Endothelial cell of umbilical vein (primary cell): ENCODE measurements around the gene PDSS2. TPM values are rescaled to one million over a fixed set of nuclear protein-coding genes. Genes with fewer than 3 reads are reported as not detected.

Source experiments
- BruUV-seq: library from RNA; stranded (reverse); fragments of 400-500 nt; replicated peaks from 2 replicates; lab custom pipeline; 2021; lab: Mats Ljungman, UMichigan
- CTCF ChIA-PET: fragments of 300-600, 350-600 bp; sonication (Branson Sonifier 250); formaldehyde crosslinking; loops from one replicate; lab custom pipeline; 2021; ENCODE audit warnings: antibody characterized with exemption, inconsistent platforms; lab: Charles Lee
- POLR2A ChIA-PET: fragments of 300-600, 350-600 bp; sonication (Branson Sonifier 250); formaldehyde crosslinking; loops from one replicate; lab custom pipeline; 2021; ENCODE audit warnings: antibody characterized with exemption, inconsistent platforms; lab: Charles Lee
- DNase-seq: peaks from one replicate; pipeline ENCODE4 v3.0.0-alpha.2; 2011; ENCODE audit warnings: low read depth, low spot score
- FAIRE-seq: peaks from 2 replicates; lab custom pipeline; 2011; peaks lifted over from hg19 to GRCh38; lab: Jason Lieb, UNC
- H2AFZ ChIP-seq: 2 replicates; pipeline ENCODE4 v1.6.0; 2012; ENCODE audit warnings: low read depth, low read length, control low read depth, inconsistent platforms
- H3K27ac ChIP-seq: 2 replicates; pipeline ENCODE4 v1.5.1; 2011; ENCODE audit warnings: low read depth, mild to moderate bottlenecking, control low read depth, low read length, moderate library complexity; ENCODE audit not compliant: insufficient read depth
- H3K27me3 ChIP-seq, 2 experiments: 2 replicates each; pipeline versions ENCODE4 v1.6.0 to v1.6.1; 2011; ENCODE audit warnings: low read length in 2 of 2, mixed read lengths in 1 of 2; ENCODE audit not compliant: control insufficient read depth in 2 of 2, insufficient read depth in 2 of 2
- H3K36me3 ChIP-seq, 2 experiments: 2 replicates in 1 of 2; 3 replicates in 1 of 2; pipeline ENCODE4 v1.5.1; 2011; ENCODE audit warnings: low read length in 2 of 2, mild to moderate bottlenecking in 1 of 2, moderate library complexity in 1 of 2; ENCODE audit not compliant: control insufficient read depth in 2 of 2, insufficient read depth in 2 of 2; ENCODE audit errors: extremely low read depth in 1 of 2
- H3K4me1 ChIP-seq: 3 replicates; pipeline ENCODE4 v1.5.1; 2011; ENCODE audit warnings: mild to moderate bottlenecking, low read length; ENCODE audit not compliant: control insufficient read depth, insufficient read depth; ENCODE audit errors: extremely low read depth
- H3K4me2 ChIP-seq: 2 replicates; pipeline ENCODE4 v1.6.1; 2011; ENCODE audit warnings: low read length, control low read depth, mixed read lengths; ENCODE audit not compliant: insufficient read depth
- H3K4me3 ChIP-seq, 3 experiments: fragments of 200-600 bp in 1 of 3; sonication (generic), shearing (Covaris generic) in 1 of 3; replicated peaks in 1 of 3; 2 replicates each; pipeline ENCODE4 v1.5.1; 2011 to 2016; ENCODE audit warnings: control low read depth in 3 of 3, low read length in 3 of 3, mild to moderate bottlenecking in 2 of 3, inconsistent platforms in 1 of 3, low read depth in 1 of 3, moderate library complexity in 1 of 3; ENCODE audit not compliant: insufficient read depth in 1 of 3
- H3K79me2 ChIP-seq: 2 replicates; pipeline ENCODE4 v1.6.0; 2012; ENCODE audit warnings: low read length, inconsistent platforms; ENCODE audit not compliant: control insufficient read depth, insufficient read depth
- H3K9ac ChIP-seq: replicated peaks from 2 replicates; pipeline ENCODE3; 2011; ENCODE audit warnings: low read length, control low read depth; ENCODE audit not compliant: insufficient read depth; ENCODE audit errors: extremely low read depth
- H3K9me1 ChIP-seq: replicated peaks from 3 replicates; pipeline ENCODE4 v1.6.0; 2011; ENCODE audit warnings: mild to moderate bottlenecking, low read length; ENCODE audit not compliant: control insufficient read depth, insufficient read depth; ENCODE audit errors: extremely low read depth
- H3K9me3 ChIP-seq: replicated peaks from 2 replicates; pipeline ENCODE4 v1.5.1; 2012; ENCODE audit warnings: low read length, inconsistent platforms; ENCODE audit not compliant: control insufficient read depth, insufficient read depth
- H4K20me1 ChIP-seq: replicated peaks from 2 replicates; pipeline ENCODE3; 2011; ENCODE audit warnings: mild to moderate bottlenecking, low read length; ENCODE audit not compliant: control insufficient read depth, insufficient read depth; ENCODE audit errors: extremely low read depth
- CTCF ChIP-seq, 2 donors: IDR thresholded peaks; 1 replicate in 1 of 2; 2 replicates in 1 of 2; pipeline ENCODE4 v1.5.1; 2011; ENCODE audit warnings: low read length in 2 of 2, mild to moderate bottlenecking in 2 of 2, moderate library complexity in 2 of 2, control low read depth in 1 of 2, inconsistent platforms in 1 of 2, low read depth in 1 of 2; ENCODE audit not compliant: insufficient read depth in 1 of 2; ENCODE audit errors: extremely low read depth in 1 of 2
- EZH2 ChIP-seq: IDR thresholded peaks from 2 replicates; pipeline ENCODE4 v1.6.1; 2012; ENCODE audit warnings: borderline replicate concordance, low read depth, mild to moderate bottlenecking, moderate library complexity, low read length, inconsistent platforms; ENCODE audit not compliant: severe bottlenecking
- FOS ChIP-seq: IDR thresholded peaks from 2 replicates; pipeline ENCODE4 v1.6.1; 2011; ENCODE audit warnings: mild to moderate bottlenecking, low read length, moderate library complexity, borderline replicate concordance; ENCODE audit not compliant: insufficient read depth
- GATA2 ChIP-seq: IDR thresholded peaks from 2 replicates; pipeline ENCODE4 v1.7.0; 2011; ENCODE audit warnings: low read depth, mild to moderate bottlenecking, moderate library complexity, mixed read lengths, low read length; ENCODE audit not compliant: insufficient read length, insufficient read depth
- JUN ChIP-seq: IDR thresholded peaks from 2 replicates; pipeline ENCODE4 v1.6.1; 2011; ENCODE audit warnings: borderline replicate concordance, low read depth; ENCODE audit not compliant: insufficient read length, insufficient read depth
- MAX ChIP-seq: IDR thresholded peaks from 2 replicates; pipeline ENCODE4 v1.6.1; 2011; ENCODE audit not compliant: insufficient read depth, insufficient read length
- MYC ChIP-seq: IDR thresholded peaks from one replicate; pipeline ENCODE4 v1.6.1; 2011; ENCODE audit warnings: mild to moderate bottlenecking, low read depth, low read length
- POLR2A ChIP-seq: IDR thresholded peaks from 2 replicates; pipeline ENCODE4 v1.6.1; 2012; ENCODE audit warnings: low read depth, mild to moderate bottlenecking, control low read depth, low read length
- POLR2AphosphoS5 ChIP-seq: IDR thresholded peaks from 2 replicates; pipeline ENCODE4 v1.6.1; 2012; ENCODE audit warnings: low read depth, mild to moderate bottlenecking, control low read depth, low read length, moderate library complexity; ENCODE audit not compliant: insufficient read depth
- dilution Hi-C: fragments of 300-500 bp; cut with MboI; formaldehyde crosslinking; loops from one replicate; pipeline ENCODE4 v1.15.0; 2019; ENCODE audit warnings: low sequenced_read_pairs; ENCODE audit not compliant: extremely low pct_ligation_motif_present
- intact Hi-C: fragments of 100-400 bp; cut with micrococcal nuclease; formaldehyde crosslinking; loops from one replicate; pipeline ENCODE4 v1.10.0; 2022
- polyA plus RNA-seq, 4 experiments: library from polyadenylated mRNA; depleted of rRNA in 3 of 4; stranded (reverse) in 3 of 4; unstranded in 1 of 4; fragments of >200 nt; gene quantifications; 2 replicates each; pipeline versions ENCODE4 v1.2.1 to v1.2.3, GENCODE V29; 2011 to 2012; ENCODE audit warnings: missing spikeins in 1 of 4
- total RNA-seq: library from RNA; stranded (reverse); gene quantifications from 2 replicates; pipeline ENCODE4 v1.2.3, GENCODE V29; 2021

PDSS2 gene
- total and polyA plus RNA-seq, 2 donors (not counting 3 experiments of a cell fraction or from before 2014, with no cell fraction given) = 7.6 to 9.3 TPM

GRCh38 chr6:107266563-107266962 is 192.8 kb downstream of the PDSS2 start:
- BruUV-seq = no TSS peak
- H3K9me3 ChIP-seq = no peaks in the 10 kb centered on the region
- H3K79me2 ChIP-seq = no peaks in the 10 kb centered on the region
- H3K27me3 ChIP-seq = no peaks in the 10 kb centered on the region
- CTCF ChIA-PET = interaction anchor here (0.6 to 1.2 kb wide), 5 partner anchors 11 to 652 kb away, joined by 3 read pairs; no protein-coding TSS in a partner anchor
- H3K4me2 ChIP-seq = no peak overlapping the region
- no peak for DNase-seq
- no peak overlapping the region for H3K27ac ChIP-seq
- dilution Hi-C loops (no loop called here), intact Hi-C loops (no loop called here)
- H3K9me1 ChIP-seq = no peaks in the 10 kb centered on the region
- no peak for TF ChIP-seq MYC
- no peak for TF ChIP-seq POLR2AphosphoS5
- no peak for TF ChIP-seq EZH2
- no peak for TF ChIP-seq GATA2
- TF ChIP-seq POLR2A = no peak
- TF ChIP-seq JUN = no peak
- no peak for TF ChIP-seq MAX
- TF ChIP-seq CTCF (IDR thresholded peaks at IDR 0.05; ENCODE audit: extremely low read depth in 1 of 2, insufficient read depth in 1 of 2, low read depth in 1 of 2, low read length in 2 of 2) = no peak
- TF ChIP-seq FOS = no peak
- no peak for FAIRE-seq
- no peak overlapping the region for H3K9ac ChIP-seq
- no peaks in the 10 kb centered on the region for H3K36me3 ChIP-seq
- POLR2A ChIA-PET = no interaction called here
- no peaks in the 10 kb centered on the region for H4K20me1 ChIP-seq
- peaks cover 15% of the 10 kb centered on the region for H3K4me1 ChIP-seq
- H2AFZ ChIP-seq = no peak overlapping the region
- no peak overlapping the region for H3K4me3 ChIP-seq
